GM23338 (cell line): ENCODE results near the gene DENND4C.

Experiments used
- EZH2 ChIP-seq: fragments of 200-600 bp; sonication (generic); IDR thresholded peaks from one replicate; pipeline ENCODE4 v1.8.0; 2017; ENCODE audit warnings: antibody characterized with exemption, mild to moderate bottlenecking, low read depth; ENCODE audit not compliant: unreplicated experiment
- EZH2phosphoT487 ChIP-seq: fragments of 200-600 bp; sonication (generic); IDR thresholded peaks from one replicate; pipeline ENCODE4 v1.8.1; 2018; ENCODE audit warnings: antibody characterized with exemption; ENCODE audit not compliant: unreplicated experiment
- POLR2AphosphoS5 ChIP-seq: IDR thresholded peaks from 2 replicates; pipeline ENCODE4 v1.6.1; 2016; ENCODE audit warnings: antibody characterized with exemption, low read depth
- TF ChIP-seq, protein P1 (sequence below), 2 experiments: fragments of 200-600 bp in 1 of 2; sonication (generic) in 1 of 2; conservative IDR thresholded peaks; 2 replicates each; pipeline versions ENCODE4 v1.5.1 to v1.6.1; 2016 to 2017; ENCODE audit warnings: antibody characterized with exemption in 2 of 2, low read depth in 2 of 2, mild to moderate bottlenecking in 2 of 2, moderate library complexity in 1 of 2

DNA sequence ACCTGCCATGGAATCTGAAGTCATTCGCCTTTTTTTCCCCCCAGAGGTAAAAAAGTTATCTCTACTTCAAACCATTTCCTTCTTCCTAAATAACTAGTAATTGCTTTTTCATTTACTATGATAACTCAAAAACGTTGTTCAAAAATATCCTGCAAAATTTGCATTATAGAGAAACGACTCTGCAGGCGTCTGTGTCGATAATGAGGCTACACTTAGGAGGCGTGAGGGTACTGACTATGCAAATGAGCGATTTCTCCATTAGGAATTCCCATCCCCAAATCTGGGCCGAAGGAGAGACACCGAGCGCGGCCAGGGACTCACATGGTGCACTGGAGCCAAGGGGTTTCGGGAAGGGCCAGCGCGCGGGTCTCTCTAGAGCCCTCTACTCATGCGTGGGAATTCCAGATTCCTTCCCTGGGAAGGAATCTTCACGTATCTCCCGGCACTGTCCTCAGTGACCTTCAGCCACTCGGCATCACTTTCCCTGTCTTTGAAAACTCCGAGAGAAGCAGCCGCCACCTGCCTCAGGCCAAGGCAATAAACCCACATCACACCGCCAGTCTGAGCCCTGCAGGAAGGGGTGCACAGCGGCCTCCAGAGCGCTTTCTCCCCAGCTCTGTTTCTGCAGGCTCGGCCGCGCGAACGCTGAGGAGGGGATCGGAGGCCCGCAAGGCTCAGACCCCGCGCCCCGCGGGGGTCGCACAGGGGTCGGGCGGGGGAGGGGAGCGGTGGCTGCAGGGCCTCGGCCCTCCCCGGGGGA lies 718 bp upstream of the DENND4C start:
- no peak for TF ChIP-seq EZH2phosphoT487
- TF ChIP-seq, protein P1, sequence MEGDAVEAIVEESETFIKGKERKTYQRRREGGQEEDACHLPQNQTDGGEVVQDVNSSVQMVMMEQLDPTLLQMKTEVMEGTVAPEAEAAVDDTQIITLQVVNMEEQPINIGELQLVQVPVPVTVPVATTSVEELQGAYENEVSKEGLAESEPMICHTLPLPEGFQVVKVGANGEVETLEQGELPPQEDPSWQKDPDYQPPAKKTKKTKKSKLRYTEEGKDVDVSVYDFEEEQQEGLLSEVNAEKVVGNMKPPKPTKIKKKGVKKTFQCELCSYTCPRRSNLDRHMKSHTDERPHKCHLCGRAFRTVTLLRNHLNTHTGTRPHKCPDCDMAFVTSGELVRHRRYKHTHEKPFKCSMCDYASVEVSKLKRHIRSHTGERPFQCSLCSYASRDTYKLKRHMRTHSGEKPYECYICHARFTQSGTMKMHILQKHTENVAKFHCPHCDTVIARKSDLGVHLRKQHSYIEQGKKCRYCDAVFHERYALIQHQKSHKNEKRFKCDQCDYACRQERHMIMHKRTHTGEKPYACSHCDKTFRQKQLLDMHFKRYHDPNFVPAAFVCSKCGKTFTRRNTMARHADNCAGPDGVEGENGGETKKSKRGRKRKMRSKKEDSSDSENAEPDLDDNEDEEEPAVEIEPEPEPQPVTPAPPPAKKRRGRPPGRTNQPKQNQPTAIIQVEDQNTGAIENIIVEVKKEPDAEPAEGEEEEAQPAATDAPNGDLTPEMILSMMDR (conservative IDR thresholded peaks at IDR 0.05; ENCODE audit: low read depth in 2 of 2): no peak
- TF ChIP-seq POLR2AphosphoS5: peak; percentile 77
- no peak for TF ChIP-seq EZH2
